HepG2 (cell line): ENCODE measurements around the gene PRXL2B. TPM values are rescaled to one million over a fixed set of nuclear protein-coding genes. Genes with fewer than 3 reads are reported as not detected.

Source experiments
- ATF4 ChIP-seq, 2 experiments: fragments of 450-650 bp in 1 of 2; sonication (generic) in 1 of 2; formaldehyde crosslinking; IDR thresholded peaks; 2 replicates each; pipeline versions ENCODE4 v1.5.0 to v1.8.0; 2020 to 2022; ENCODE audit warnings: mild to moderate bottlenecking in 1 of 2, missing genetic modification reagents in 1 of 2
- DRAP1 ChIP-seq: IDR thresholded peaks from 2 replicates; pipeline ENCODE4 v1.6.1; 2016; ENCODE audit warnings: missing genetic modification reagents, missing compliant biosample characterization
- EP300 ChIP-seq, 3 experiments: sonication (generic) in 1 of 3; formaldehyde crosslinking in 1 of 3; IDR thresholded peaks; 2 replicates each; pipeline versions ENCODE4 v1.5.1 to v1.6.1; 2011 to 2020; ENCODE audit warnings: low read depth in 2 of 3, low read length in 2 of 3, borderline replicate concordance in 1 of 3, improper control_type of control experiment in 1 of 3, mild to moderate bottlenecking in 1 of 3, missing genetic modification reagents in 1 of 3, moderate library complexity in 1 of 3
- FLYWCH1 ChIP-seq: sonication (generic); formaldehyde crosslinking; IDR thresholded peaks from 2 replicates; pipeline ENCODE4 v1.8.1; 2023; ENCODE audit warnings: mild to moderate bottlenecking, missing genetic modification reagents
- HMGA1 ChIP-seq: sonication (generic); formaldehyde crosslinking; conservative IDR thresholded peaks from 2 replicates; pipeline ENCODE4 v1.4.0; 2020; ENCODE audit warnings: missing genetic modification reagents
- IRF1 ChIP-seq: sonication (generic); formaldehyde crosslinking; IDR thresholded peaks from 2 replicates; pipeline ENCODE4 v1.4.0; 2020; ENCODE audit warnings: low read depth, mild to moderate bottlenecking, missing genetic modification reagents
- KLF9 ChIP-seq: IDR thresholded peaks from 2 replicates; pipeline ENCODE4 v1.6.1; 2016; ENCODE audit warnings: low read depth
- NFRKB ChIP-seq: fragments of 450-650 bp; IDR thresholded peaks from 2 replicates; pipeline ENCODE4 v1.6.1; 2017
- PITX1 ChIP-seq: sonication (generic); formaldehyde crosslinking; IDR thresholded peaks from 2 replicates; pipeline ENCODE4 v1.5.1; 2020; ENCODE audit warnings: mild to moderate bottlenecking, missing genetic modification reagents
- SRSF4 ChIP-seq: fragments of 200-400 bp; formaldehyde crosslinking; IDR thresholded peaks from one replicate; pipeline ENCODE4 v1.6.1; 2018; ENCODE audit warnings: mild to moderate bottlenecking, low read depth, low read length, moderate library complexity; ENCODE audit not compliant: poor library complexity, severe bottlenecking
- TP53 ChIP-seq: sonication (generic); formaldehyde crosslinking; conservative IDR thresholded peaks from 2 replicates; pipeline ENCODE4 v1.4.0; 2020; ENCODE audit warnings: missing genetic modification reagents
- ZBTB3 ChIP-seq: sonication (generic); formaldehyde crosslinking; IDR thresholded peaks from 2 replicates; pipeline ENCODE4 v1.4.0; 2020; ENCODE audit warnings: low read depth, mild to moderate bottlenecking, moderate library complexity, missing genetic modification reagents, borderline replicate concordance
- ZBTB38 ChIP-seq: sonication (generic); formaldehyde crosslinking; IDR thresholded peaks from 2 replicates; pipeline ENCODE4 v1.5.1; 2020; ENCODE audit warnings: mild to moderate bottlenecking, missing genetic modification reagents
- ZNF18 ChIP-seq: sonication (generic); formaldehyde crosslinking; IDR thresholded peaks from 2 replicates; pipeline ENCODE4 v1.8.0; 2022; ENCODE audit warnings: mild to moderate bottlenecking, missing genetic modification reagents; ENCODE audit not compliant: insufficient replicate concordance
- ZNF205 ChIP-seq: IDR thresholded peaks from 2 replicates; pipeline ENCODE4 v1.6.1; 2018; ENCODE audit warnings: missing biosample characterization, missing genetic modification reagents
- ZNF382 ChIP-seq: sonication (generic); formaldehyde crosslinking; IDR thresholded peaks from 2 replicates; pipeline ENCODE4 v1.5.0; 2020; ENCODE audit warnings: missing genetic modification reagents, mild to moderate bottlenecking, borderline replicate concordance
- ZNF558 ChIP-seq: sonication (generic); formaldehyde crosslinking; IDR thresholded peaks from 2 replicates; pipeline ENCODE4 v1.9.0; 2022; ENCODE audit warnings: mild to moderate bottlenecking, missing genetic modification reagents, borderline replicate concordance
- ZNF580 ChIP-seq: IDR thresholded peaks from 2 replicates; pipeline ENCODE4 v1.6.1; 2016; ENCODE audit warnings: low read depth, borderline replicate concordance
- ZNF879 ChIP-seq: sonication (generic); formaldehyde crosslinking; IDR thresholded peaks from 2 replicates; pipeline ENCODE4 v1.8.1; 2023; ENCODE audit warnings: missing genetic modification reagents
- ZSCAN31 ChIP-seq: sonication (generic); formaldehyde crosslinking; IDR thresholded peaks from 2 replicates; pipeline ENCODE4 v1.5.0; 2020; ENCODE audit warnings: low read depth, mild to moderate bottlenecking, missing genetic modification reagents
- polyA plus RNA-seq, 8 experiments: library from polyadenylated mRNA; depleted of rRNA in 3 of 8; stranded (reverse) in 7 of 8; unstranded in 1 of 8; fragments of >200 nt; fragmentation: Illumina TruSeq in 4 of 8; extraction: Trizol in 4 of 8; gene quantifications; 2 replicates each; pipeline versions ENCODE4 v1.2.1 to v1.2.3, GENCODE V29; 2011 to 2016; ENCODE audit warnings: low read depth in 4 of 8, missing spikeins in 1 of 8, mixed read lengths in 1 of 8; ENCODE audit not compliant: insufficient read depth in 1 of 8
- total RNA-seq, 5 experiments: library from RNA; depleted of rRNA; stranded (reverse); fragments of >200 nt; fragmentation: Illumina TruSeq; extraction: Trizol; gene quantifications; 2 replicates each; pipeline ENCODE4 v1.2.3, GENCODE V29; 2016; ENCODE audit warnings: low read depth in 1 of 5

PRXL2B gene
- total and polyA plus RNA-seq, 2 of the 13 experiments (the other 11 are each of a cell fraction or from before 2014, with no cell fraction given) = 16.8 to 22.1 TPM

GRCh38 chr1:2575801-2576663 lies 10.5 kb upstream of the PRXL2B start (continued):
- peak; percentile 85 for TF ChIP-seq ZNF18 (CRISPR knock-in tag)
- no peak for TF ChIP-seq HMGA1 (CRISPR knock-in tag)
- no peak for TF ChIP-seq NFRKB
- no peak for TF ChIP-seq SRSF4
- TF ChIP-seq FLYWCH1 (CRISPR knock-in tag) = no peak
- no peak for TF ChIP-seq IRF1
- TF ChIP-seq TP53 = no peak
- 0 out of 2 replicates have a peak, but pooled peaks have one; percentile 53 for TF ChIP-seq ZSCAN31 (CRISPR knock-in tag)
- no peak for TF ChIP-seq ATF4 (CRISPR knock-in tag; IDR thresholded peaks at IDR 0.05)
- TF ChIP-seq PITX1 (CRISPR knock-in tag) = peak; percentile 92
- no peak for TF ChIP-seq KLF9 (CRISPR knock-in tag)
- TF ChIP-seq ZNF879 (CRISPR knock-in tag) = no peak
- peak; percentile 81 for TF ChIP-seq DRAP1 (CRISPR knock-in tag)
- no peak for TF ChIP-seq ZNF382 (CRISPR knock-in tag)
- TF ChIP-seq ZBTB38 (CRISPR knock-in tag) = peak; percentile 16
- no peak for TF ChIP-seq ZNF205 (CRISPR knock-in tag)
- peak in 1 of 2 experiments; percentile 67; a peak in 2 of 4 replicates for TF ChIP-seq EP300 (IDR thresholded peaks at IDR 0.05; ENCODE audit: low read depth in 2 of 2, low read length in 2 of 2)
- peak; percentile 20; the same call in 1 of the 2 replicates for TF ChIP-seq EP300 (CRISPR knock-in tag; IDR thresholded peaks at IDR 0.05; ENCODE audit: borderline replicate concordance)
- TF ChIP-seq ZNF558 = no peak
- TF ChIP-seq ZBTB3 (CRISPR knock-in tag) = no peak
- no peak for TF ChIP-seq ZNF580
